Right cardiac atrium (tissue), 5 donors: ENCODE measurements around the gene SLC22A17. TPM values are rescaled to one million over a fixed set of nuclear protein-coding genes. Genes with fewer than 3 reads are reported as not detected.

Experiments used
- ATAC-seq, 2 donors: fragments of 200-7000 bp; cut with Tn5 transposase; one replicate each; pipeline versions ENCODE4 v1.8.0 to v1.9.1; 2020; ENCODE audit warnings: moderate library complexity in 2 of 2, mild to moderate bottlenecking in 1 of 2
- DNase-seq, 3 donors: peaks; one replicate each; pipeline ENCODE4 v3.0.0-alpha.2; 2020
- H3K27ac ChIP-seq: one replicate; pipeline ENCODE4 v1.5.1; 2013; ENCODE audit warnings: mild to moderate bottlenecking, low read length, control low read depth, moderate library complexity
- H3K27me3 ChIP-seq: one replicate; pipeline ENCODE4 v1.6.1; 2013; ENCODE audit not compliant: control insufficient read depth, insufficient read depth
- H3K4me1 ChIP-seq: one replicate; pipeline ENCODE4 v1.6.1; 2013; ENCODE audit warnings: low read length; ENCODE audit not compliant: control insufficient read depth, insufficient read depth
- H3K4me3 ChIP-seq: one replicate; pipeline ENCODE4 v1.5.1; 2013; ENCODE audit warnings: low read length, control low read depth
- H3K9me3 ChIP-seq: one replicate; pipeline ENCODE4 v1.6.1; 2013; ENCODE audit warnings: low read length; ENCODE audit not compliant: control insufficient read depth
- WGBS: extraction: QIAGEN DNeasy Blood & Tissue Kit; methylation state at CpG from one replicate; pipeline ENCODE4 v1.1.7; 2013; 5-methylcytosine and 5-hydroxymethylcytosine counted together
- intact Hi-C, 4 donors: fragments of 100-400 bp; cut with DNase I; formaldehyde crosslinking; loops; one replicate each; pipeline versions ENCODE4 v1.11.0 to v1.14.0; 2022 to 2023
- polyA plus RNA-seq: library from polyadenylated mRNA; stranded (reverse); fragments of 200-250 nt; gene quantifications from one replicate; pipeline ENCODE4 v1.2.3, GENCODE V29; 2013
- total RNA-seq, 4 donors: library from RNA; stranded (reverse); fragmentation: NEBNext Ultra II Directional; extraction: Animal tissue kit (Norgen Biotek cat#: 25700); gene quantifications; one replicate each; pipeline ENCODE4 v1.2.1, GENCODE V29; 2021
- donor health status: healthy with polysubstance abuse.
- donor health status: DM: no; HTN: yes; CAD: no.
- donor health status: DM: no; HTN: no; CAD: no.
- donor health status: DM: no; HTN: yes; CAD: no; lungs with severe emphysema.
- donor health status: DM: yes; HTN: yes; CAD: no.

Gene SLC22A17
- total and polyA plus RNA-seq, 5 donors: 42.4 to 72.5 (median 50.6) TPM

DNA sequence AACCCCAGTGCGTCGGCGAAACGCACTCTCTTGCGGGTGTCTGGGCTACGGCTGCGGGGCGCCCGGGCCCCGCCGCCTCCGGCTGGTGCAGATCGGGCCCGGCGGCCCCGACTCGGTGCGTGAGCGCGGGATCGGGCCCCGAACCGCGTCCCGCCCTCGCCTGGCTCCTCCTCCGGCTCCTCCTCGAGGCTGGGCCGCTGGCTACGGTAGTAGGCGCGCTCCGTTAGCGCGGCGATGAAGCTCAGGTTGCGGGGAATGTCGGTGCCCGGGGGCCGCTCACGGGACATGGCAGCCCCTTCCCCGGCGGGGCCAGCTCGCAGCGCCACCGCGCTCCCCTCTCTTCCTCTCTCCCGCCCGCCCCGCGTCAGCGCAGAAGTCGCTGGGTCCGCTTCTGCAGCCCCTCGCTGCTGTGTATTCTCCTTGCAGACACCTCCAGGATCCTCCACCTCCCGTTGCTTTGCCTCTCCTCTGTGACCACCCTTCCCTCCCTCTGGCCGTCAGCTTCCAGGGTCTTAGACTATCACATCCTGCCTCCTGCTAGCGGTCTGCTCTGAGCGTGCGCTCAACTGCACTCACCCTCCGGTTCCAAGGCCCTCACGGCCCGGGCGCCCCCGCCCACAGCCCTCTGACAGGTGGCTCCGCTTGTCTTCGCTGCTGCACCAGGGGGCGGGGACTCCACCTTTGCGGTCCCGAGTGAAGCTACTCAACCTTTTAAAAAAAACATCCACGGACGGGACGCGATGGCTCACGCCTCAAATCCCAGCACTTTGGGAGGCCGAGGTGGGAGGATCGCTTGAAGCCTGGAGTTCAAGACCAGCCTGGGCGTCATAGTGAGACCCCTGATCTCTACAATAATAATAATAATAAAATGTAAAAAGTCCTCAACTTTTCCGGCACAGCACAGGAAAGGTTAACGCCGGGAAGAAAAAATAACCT lies 50.1 kb downstream of the SLC22A17 start, which contains the start of gene PPP1R3E:
Gene PPP1R3E (minus strand): TSS at position 570 of the 936 bp plus-strand sequence. CDS start 283 bp downstream, at position 287.
- intact Hi-C loops: no loop called here
- peak; percentile 74 to 91 (median 88) for DNase-seq
- H3K4me1 ChIP-seq: peaks cover 8% of the 10 kb centered on the region
- WGBS: 3% methylated on average over 81 of the region's 81 CpGs
- ATAC-seq: peak; percentile 48 to 61
- H3K4me3 ChIP-seq: peak within 1 kb of the TSS; percentile 59
- no peaks in the 10 kb centered on the region for H3K27me3 ChIP-seq
- H3K27ac ChIP-seq: peak within 1 kb of the TSS; percentile 91
- H3K9me3 ChIP-seq: no peaks in the 10 kb centered on the region

- intact Hi-C loops: no loop called here
- H3K9me3 ChIP-seq: no peaks in the 10 kb centered on the region
- H3K4me3 ChIP-seq: peak overlapping the region; percentile 59
- H3K4me1 ChIP-seq: peaks cover 8% of the 10 kb centered on the region
- no peak for DNase-seq
- peak overlapping the region; percentile 91 for H3K27ac ChIP-seq
- no peaks in the 10 kb centered on the region for H3K27me3 ChIP-seq
- WGBS: under 1% methylated on average over 25 of the region's 25 CpGs
- ATAC-seq: no peak
Observed at GRCh38 chr14:23301969-23302289, 50.8 kb downstream of the SLC22A17 start.

GRCh38 chr14:23301288-23301968 lies 51.3 kb downstream of the SLC22A17 start:
- ATAC-seq (peak; percentile 90 to 92), DNase-seq (peak; percentile 99 to 100 (median 99))
- H3K27me3 ChIP-seq: no peaks in the 10 kb centered on the region
- H3K9me3 ChIP-seq: no peaks in the 10 kb centered on the region
- peak overlapping the region; percentile 65 for H3K4me3 ChIP-seq
- H3K27ac ChIP-seq: peak overlapping the region; percentile 94
- WGBS: under 1% methylated on average over 87 of the region's 87 CpGs
- peaks cover 8% of the 10 kb centered on the region for H3K4me1 ChIP-seq
- intact Hi-C loops: no loop called here

DNA sequence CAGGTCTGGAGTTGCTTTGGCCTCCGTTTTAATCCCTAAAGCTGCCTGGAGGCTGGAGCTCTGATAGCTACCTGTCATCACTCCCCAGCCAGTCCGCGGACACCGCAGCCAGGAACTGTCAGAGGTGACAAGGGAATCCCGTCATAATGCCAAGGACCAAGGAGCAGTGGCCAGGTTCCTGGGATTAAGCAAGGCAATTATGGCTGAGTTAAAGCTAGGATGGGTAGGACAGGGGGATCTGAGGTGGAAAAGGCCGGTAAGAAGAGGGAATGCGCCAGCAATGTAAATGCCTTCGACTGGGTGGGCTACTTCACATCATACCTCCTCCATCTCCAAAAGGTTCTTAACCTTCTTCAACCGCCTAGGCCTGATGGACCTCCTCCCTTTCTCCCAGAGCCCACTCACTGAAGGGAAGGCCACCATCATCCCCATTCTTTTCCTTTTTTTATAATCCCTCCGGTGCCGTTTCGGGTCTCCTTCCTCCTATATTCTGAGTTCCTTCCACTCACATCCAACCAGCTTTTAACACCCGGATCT lies 51.9 kb downstream of the SLC22A17 start:
- Histone ChIP-seq H3K4me3 (peak overlapping the region; percentile 65), H3K27me3 (no peaks in the 10 kb centered on the region), H3K9me3 (no peaks in the 10 kb centered on the region), H3K27ac (peak overlapping the region; percentile 94), H3K4me1 (peaks cover 7% of the 10 kb centered on the region)
- ATAC-seq (peak; percentile 13 to 18), DNase-seq (peak; percentile 64 to 89 (median 82))
- under 1% methylated on average over 13 of the region's 13 CpGs for WGBS
- intact Hi-C loops: no loop called here

GRCh38 chr14:23299986-23300686 lies 52.6 kb downstream of the SLC22A17 start:
- H3K9me3 ChIP-seq: no peaks in the 10 kb centered on the region
- H3K27ac ChIP-seq: peak overlapping the region; percentile 94
- peak overlapping the region; percentile 65 for H3K4me3 ChIP-seq
- DNase-seq (no peak), ATAC-seq (no peak)
- intact Hi-C loops: loop anchor here in 1 of 4 donors (10.0 kb wide), 1 partner anchor 175 kb away; no protein-coding TSS in a partner anchor
- peaks cover 6% of the 10 kb centered on the region for H3K4me1 ChIP-seq
- 52% methylated on average over 10 of the region's 10 CpGs for WGBS
- H3K27me3 ChIP-seq: no peaks in the 10 kb centered on the region

DNA sequence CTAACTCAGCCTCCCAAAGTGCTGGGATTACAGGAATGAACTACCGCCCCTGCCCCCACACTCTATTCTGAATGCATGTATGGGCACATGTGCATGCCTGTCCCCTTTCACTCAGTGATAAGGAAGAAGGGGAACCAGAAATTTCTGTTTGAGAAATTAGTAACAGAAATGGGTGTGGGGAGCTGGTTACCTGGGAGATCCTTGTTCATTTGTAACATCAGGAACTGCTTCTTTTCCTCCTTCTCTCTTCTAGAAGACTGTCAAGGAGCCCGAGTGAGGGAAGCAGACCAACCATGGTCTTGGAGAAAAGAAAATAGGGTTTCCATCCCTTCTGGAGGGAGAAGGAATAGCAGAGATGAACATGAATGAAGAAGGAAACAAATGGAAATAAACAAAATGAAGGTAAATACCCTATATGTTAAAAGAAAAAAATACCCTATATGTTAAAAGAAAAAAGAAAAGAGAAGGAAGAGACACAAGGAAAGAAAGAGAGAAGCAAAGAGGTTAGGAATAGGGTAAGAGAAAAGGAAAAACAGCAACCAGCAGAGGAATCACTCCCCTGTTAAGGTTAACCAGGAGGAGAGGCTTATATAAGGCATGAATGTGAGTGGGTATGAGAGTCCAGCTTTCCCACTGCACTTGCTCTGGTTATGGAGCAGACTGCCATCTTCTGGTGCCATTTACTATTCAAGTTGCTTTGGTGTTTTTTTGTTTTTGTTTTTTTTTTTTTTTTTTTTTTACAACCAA lies 53.3 kb downstream of the SLC22A17 start:
- no peak for DNase-seq
- 85% methylated on average over 2 of the region's 2 CpGs for WGBS
- no peak for ATAC-seq
- no peaks in the 10 kb centered on the region for H3K9me3 ChIP-seq
- no peak overlapping the region for H3K4me3 ChIP-seq
- H3K4me1 ChIP-seq: peaks cover 6% of the 10 kb centered on the region
- no peaks in the 10 kb centered on the region for H3K27me3 ChIP-seq
- H3K27ac ChIP-seq: no peak overlapping the region
- intact Hi-C loops: loop anchor here in 1 of 4 donors (10.0 kb wide), 1 partner anchor 175 kb away; no protein-coding TSS in a partner anchor

- DNase-seq: no peak
- WGBS: 84% methylated on average over 7 of the region's 7 CpGs
- intact Hi-C loops: loop anchor here in 1 of 4 donors (10.0 kb wide), 1 partner anchor 173 kb away; no protein-coding TSS in a partner anchor
Observed at GRCh38 chr14:23297611-23298277, 54.9 kb downstream of the SLC22A17 start.

DNA sequence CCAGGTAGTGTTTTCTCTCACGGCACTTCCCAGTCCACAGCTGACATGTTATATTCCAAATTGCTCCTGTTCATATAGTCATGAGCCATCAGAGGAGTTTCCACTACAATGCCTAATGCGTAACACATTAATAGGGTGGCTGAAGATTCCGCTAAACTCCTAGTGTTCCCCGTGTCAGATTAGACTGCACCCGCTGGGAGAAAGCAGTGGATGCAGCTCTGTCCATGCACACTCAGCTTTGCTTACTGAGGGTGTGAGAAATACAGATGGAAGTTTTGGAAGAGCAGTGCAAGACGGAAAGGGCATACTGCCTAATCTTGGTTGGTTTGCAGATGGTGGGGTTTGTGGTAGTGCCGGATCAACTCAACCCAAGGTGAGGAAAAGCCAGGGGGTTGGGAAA lies 55.6 kb downstream of the SLC22A17 start:
- DNase-seq (no peak), ATAC-seq (no peak)
- Histone ChIP-seq H3K27ac (no peak overlapping the region), H3K9me3 (no peaks in the 10 kb centered on the region), H3K4me3 (no peak overlapping the region), H3K27me3 (no peaks in the 10 kb centered on the region), H3K4me1 (peaks cover 2% of the 10 kb centered on the region)
- WGBS: 86% methylated on average over 7 of the region's 7 CpGs
- intact Hi-C loops: loop anchor here in 1 of 4 donors (10.0 kb wide), 1 partner anchor 172 kb away; no protein-coding TSS in a partner anchor

More at GRCh38 chr14:23297611-23298277, 54.9 kb downstream of the SLC22A17 start:
- no peak for ATAC-seq
- no peak overlapping the region for H3K27ac ChIP-seq
- H3K9me3 ChIP-seq: no peaks in the 10 kb centered on the region
- no peak overlapping the region for H3K4me3 ChIP-seq
- peaks cover 3% of the 10 kb centered on the region for H3K4me1 ChIP-seq
- H3K27me3 ChIP-seq: no peaks in the 10 kb centered on the region
